T-helper 2 cell (primary cell): ENCODE measurements around the gene UBE2L3.
"Not testable (repeated sequence)": the region's sequence is repeated elsewhere in the genome, so short reads cannot be mapped to it uniquely, and the experiment has no call there.

Source experiments
- DNase-seq, 5 experiments: peaks; one replicate each; pipeline versions ENCODE4 v3.0.0 to v3.0.0-alpha.2; 2012 to 2022

Gene UBE2L3

DNA sequence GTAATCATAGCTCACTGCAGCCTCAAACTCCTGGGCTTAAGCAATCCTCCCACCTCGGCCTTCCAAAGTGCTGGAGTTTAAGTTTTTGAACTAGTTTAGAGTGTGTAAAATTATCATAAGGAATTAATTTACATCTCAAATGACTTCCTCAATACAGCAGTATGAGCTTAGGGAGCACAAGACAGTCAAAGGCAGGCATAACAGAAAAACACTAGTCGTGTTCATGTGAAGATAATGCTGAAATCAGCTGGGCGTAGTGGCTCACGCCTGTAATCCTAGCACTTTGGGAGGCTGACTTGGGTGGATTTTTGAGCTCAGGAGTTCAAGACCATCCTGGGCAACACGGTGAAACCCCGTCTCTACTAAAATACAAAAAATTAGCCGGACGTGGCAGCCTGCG is 36.5 kb downstream of the UBE2L3 start:
- no peak for DNase-seq

DNA sequence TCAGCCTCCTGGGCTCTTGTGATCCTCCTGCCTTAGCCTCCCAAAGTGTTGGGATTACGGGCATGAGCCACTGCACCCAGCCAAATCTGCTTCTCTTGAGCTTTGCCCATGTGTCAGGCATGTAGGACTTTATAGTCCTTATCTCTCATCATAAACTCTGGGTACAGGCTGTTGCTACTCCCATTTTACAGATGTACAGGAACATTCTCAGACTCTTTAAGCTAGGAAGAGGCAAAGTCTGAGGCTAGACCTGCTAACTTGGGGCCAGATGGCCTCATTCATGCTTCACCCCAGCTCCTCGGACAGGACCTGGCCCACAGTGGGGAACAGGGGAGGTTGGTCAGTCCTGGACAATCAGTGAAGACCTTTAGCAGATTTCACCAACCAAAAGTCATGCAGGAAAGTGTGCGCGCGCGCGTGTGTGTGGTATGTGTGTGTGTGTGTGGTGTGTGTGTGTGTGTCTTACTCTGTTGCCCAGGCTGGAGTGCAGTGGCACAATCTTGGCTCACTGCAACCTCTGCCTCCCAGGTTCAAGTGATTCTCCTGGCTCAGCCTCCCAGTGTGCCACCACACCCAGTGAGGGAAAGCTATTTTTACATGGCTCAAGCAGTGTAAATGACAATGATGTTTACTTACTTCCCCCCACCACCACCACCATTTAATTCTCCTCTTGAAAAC is 38.5 kb downstream of the UBE2L3 start:
- DNase-seq, result no peak

DNA sequence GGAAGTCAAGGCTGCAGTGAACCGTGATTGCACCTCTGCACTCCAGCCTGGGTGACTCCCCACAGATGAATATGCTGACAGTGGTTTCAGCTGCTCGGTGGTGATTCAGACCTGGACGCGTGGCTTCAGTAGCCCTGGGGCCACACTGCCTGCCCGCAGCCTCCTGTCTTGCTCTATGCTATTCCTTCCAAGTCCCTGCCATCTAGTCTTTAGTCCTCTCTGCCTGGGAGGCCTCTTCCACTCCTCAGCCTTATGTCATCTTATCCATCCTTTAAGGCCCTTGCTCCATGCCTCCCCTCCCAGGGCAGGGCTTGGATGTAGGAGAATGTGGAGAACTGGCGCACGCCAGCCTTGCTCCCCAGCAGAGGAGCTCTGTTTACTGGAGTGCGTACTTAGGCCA is 39.3 kb downstream of the UBE2L3 start:
- no peak for DNase-seq

DNA sequence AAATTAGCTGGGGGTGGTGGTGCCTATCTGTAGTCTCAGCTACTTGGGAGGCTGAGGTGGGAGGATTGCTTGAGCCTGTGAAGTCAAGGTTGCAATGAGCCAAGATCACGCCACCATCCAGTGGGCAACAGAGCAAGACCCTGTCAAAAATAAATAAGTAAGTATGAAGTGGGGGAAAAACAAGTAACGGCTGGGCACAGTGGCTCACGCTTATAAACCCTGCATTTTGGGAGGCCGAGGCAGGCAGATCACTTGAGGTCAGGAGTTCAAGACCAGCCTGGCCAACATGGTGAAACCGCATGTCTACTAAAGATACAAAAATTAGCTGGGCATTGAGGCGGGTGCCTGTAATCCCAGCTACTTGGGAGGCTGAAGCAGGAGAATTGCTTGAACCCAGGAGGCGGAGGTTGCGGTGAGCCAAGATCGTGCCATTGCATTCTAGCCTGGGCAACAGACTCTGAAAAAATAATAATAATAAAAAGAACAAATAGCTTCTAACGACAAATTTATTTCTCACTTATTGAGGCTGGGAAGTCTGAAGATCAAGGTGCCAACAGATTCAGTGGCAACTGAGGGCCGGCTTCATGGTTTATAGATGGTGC is 42.1 kb downstream of the UBE2L3 start:
- not testable (repeated sequence) for DNase-seq

DNA sequence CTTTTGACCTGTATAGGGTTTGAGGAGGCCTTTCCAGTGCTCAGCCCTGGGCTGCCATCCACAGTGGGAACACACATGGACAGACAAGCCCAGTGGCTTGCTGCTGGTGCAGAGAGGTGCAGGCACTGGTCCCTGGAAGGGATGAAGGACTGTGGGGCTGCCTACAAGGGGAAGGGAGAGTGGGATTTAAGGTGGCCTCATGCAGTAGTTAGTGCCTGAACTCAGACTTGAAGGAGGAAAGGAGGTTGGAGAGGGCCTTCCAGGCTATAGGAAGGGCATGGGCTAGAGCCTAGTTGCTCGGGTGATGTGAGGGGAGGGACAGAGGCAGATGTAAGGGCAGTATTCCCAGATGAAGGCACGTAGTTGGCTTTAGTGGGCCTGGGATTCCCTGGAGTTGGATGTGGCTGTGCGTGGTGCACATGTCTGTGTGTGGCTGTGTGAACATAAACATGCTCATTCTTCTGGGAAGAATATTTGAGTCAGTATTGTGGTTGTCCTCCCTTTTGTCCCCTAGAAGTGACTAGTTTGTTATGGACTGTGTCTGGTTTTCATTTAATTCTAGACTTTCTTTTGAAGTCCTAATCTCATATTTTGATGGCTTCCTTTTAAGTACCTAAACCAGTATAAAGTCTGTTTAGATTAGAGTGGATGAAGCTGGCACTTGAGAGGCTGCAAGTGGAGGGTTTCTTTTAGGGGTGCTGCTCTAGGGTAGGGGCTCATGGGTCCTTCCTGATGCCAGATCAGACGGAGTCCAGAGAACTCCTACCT is 43.9 kb downstream of the UBE2L3 start:
- DNase-seq, result no peak

DNA sequence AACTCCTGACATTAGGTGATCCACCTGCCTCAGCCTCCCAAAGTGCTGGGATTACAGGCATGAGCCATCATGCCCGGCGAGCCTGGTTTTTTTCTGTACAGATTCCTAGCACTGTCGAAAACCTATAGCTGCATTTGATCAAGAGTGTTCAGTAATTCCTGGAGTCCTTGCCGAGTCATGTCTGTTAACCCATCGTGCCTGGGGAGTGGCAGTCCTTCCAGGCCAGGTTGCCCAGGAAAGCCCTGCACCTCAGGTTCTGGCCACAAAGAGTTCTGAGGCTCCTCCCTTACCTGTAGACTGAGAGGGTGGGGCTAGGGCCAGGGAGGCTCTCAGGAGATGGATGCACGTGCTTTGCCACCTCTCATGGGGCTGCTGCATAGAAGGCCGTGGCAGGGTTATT is 45.3 kb downstream of the UBE2L3 start:
- no peak for DNase-seq

DNA sequence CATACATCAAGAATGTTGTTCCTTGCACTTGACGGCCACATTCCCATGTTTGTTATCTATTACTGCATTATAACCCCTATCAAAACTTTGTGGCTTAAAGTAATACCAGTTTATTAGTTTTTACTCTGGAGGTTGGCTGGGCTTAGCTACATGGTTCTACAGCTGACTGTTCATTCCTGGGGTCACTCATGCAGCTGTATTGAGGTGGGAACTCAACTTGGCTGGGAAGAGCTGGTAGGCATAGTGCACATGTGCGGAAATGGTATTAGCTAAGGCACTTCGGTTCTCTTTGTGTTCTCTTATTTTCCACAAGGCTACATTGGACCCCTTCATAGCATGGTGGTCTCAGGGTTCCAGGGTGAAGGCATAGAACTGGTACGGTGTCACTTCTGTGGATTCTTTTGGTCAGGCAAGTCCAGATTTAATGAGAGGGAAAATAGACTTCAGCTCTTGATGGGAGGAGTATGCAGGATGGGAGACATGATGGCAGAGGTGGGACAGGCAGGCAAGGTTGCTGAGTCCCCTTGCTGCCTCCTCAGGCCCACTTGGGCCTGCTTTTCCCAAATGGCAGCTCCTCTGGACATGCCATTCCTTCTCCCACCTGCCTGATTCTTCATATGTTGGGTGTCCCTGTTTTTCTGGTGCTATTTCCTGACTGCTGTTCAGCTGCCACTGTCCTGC is 46.2 kb downstream of the UBE2L3 start:
- no peak for DNase-seq

DNA sequence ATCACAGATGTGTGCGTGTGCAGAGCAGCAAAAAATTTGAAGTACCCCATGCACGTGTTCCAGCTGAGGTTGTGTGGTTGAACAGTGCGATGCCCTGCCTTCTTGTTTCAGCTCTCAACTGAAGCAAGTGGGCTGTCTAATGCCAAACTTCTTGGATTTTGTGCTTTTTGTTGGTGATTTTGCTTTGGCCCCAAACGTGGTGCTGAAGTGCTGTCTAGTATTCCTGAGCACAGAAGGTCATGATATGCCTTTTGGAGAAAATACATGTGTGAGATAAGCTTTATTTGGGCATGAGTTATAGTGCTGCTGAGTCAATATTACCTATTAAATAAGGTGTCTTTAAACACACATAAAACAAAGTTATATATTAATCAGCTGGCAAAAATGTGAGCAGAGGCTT is 48.2 kb downstream of the UBE2L3 start:
- no peak for DNase-seq

DNA sequence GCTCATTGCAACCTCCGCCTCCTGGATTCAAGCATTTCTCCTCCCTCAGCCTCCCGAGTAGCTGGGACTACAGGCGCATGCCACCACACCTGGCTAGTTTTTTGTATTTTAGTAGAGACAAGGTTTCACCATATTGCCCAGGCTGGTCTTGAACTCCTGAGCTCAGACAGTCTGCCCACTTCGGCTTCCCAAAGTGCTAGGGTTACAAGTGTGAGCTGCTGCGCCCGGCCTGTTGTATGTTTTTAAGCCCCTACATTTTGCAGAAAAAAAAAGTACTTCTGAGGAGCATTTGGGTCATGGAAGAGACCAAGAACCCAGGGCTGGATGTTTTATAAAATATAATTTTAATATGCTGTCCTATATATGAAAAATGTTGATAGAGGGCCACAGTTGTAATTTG is 49.8 kb downstream of the UBE2L3 start:
- DNase-seq, result not testable (repeated sequence)

DNA sequence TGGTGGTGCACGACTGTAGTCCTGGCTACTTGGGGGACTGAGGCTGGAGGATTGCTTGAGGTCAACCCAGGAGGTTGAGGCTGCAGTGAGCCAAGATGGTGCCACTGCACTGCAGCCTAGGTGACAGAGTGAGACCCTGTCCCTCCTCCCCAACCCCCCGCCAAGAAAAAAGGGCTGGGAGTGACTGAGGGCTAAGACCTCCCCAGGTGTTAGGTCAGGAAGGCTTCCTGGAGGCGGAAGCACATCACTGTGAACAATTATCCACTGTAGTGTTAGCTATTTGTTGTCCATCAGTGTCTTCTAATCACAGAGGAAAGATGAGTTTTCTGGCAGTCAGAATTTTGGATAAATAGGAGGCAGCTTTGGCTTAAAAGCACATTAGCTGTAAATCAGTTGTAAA is 53.5 kb downstream of the UBE2L3 start:
- no peak for DNase-seq

DNA sequence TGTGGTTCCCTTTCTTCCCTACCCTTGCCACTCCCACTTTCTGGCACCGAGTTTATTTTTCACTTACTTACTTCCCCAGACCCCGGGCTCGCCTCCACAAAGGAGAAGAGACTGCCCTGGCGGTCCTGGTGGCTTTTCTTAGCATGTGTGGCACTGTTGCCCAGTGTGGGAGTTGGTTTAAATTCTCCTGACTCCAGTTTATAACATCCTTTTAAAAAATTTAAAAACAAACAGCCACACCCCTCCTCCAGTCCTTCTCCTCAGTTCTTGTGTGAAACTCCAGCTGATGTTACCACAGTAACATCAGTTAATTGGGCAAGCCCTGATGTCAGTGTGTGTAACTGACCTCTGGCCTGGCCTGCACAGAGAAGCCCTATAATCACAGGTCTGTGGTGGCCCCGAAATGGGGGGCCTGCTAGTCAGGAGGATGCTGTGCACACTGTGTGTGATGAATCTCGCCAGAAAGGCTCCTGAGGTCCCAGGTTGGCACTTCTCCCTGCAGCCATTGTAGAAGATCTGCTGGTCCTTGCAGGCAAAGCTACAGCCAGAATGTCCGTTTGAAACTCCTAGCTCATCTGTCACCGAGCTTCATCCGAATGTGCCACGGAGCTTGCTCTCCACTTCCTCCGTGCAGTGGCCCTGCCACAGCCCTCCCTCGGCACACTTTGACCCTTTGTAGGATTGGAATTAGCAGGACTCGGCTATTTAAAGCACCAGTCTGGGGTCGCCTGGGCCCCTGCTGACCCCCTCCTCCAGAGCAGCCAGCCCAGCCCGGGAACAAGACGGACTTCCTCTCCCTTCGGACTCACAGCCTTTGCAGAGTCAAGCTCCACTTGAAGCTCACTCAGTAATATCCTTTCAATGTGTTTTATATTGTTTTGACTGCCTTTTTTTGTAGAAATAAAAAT is 54.8 kb downstream of the UBE2L3 start:
- no peak for DNase-seq

DNA sequence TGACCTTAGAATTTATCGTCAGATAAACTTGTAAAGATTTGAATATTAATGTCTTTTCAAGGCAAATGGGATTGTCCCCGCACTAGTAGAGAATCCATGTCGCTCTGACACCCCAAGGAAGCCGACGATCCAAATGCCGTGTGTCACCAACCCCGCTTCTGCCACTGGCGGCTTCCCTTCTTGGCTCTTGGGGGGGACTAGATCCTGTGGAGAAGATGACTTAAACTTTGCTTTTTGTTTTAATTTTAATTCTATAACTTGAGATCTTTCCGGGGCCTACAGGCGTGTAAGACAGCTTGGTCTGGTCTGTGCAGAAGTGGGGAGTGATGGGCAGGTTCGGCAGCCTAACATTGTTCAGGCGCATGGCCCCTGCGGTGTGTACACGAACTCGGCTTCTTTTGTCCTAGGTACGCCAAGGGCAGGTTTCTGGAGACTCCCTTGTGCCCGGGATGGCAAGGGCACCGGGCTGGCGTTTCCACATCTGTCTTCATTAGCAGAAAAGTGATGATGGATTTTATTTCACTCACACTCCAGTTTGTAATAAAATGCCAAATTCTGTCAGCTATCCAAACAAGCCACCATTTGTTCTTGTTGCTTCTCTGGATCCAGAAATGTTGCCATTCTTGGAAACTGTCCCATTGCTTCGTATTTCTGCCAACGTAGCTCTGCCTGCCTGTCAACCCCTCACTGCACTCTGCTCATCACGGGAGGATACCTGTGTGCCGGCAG is 55.6 kb downstream of the UBE2L3 start:
- DNase-seq, result no peak

DNA sequence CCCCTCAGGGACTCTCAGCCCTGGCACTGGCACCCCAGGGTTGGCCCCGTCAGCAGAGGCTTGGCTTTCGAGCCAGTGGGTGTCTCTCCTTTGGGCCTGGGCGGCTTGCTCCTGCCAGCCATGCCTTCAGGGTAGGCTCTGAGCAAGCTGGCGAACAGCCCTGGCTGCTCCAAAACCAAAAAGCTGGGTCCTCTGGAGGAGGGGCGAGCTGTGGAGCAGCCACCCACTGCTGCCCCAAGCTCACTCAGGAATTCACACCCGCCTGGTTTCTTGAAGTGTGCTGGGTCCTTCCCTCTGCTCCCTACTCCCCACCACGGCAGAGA is 56.1 kb downstream of the UBE2L3 start:
- no peak for DNase-seq

DNA sequence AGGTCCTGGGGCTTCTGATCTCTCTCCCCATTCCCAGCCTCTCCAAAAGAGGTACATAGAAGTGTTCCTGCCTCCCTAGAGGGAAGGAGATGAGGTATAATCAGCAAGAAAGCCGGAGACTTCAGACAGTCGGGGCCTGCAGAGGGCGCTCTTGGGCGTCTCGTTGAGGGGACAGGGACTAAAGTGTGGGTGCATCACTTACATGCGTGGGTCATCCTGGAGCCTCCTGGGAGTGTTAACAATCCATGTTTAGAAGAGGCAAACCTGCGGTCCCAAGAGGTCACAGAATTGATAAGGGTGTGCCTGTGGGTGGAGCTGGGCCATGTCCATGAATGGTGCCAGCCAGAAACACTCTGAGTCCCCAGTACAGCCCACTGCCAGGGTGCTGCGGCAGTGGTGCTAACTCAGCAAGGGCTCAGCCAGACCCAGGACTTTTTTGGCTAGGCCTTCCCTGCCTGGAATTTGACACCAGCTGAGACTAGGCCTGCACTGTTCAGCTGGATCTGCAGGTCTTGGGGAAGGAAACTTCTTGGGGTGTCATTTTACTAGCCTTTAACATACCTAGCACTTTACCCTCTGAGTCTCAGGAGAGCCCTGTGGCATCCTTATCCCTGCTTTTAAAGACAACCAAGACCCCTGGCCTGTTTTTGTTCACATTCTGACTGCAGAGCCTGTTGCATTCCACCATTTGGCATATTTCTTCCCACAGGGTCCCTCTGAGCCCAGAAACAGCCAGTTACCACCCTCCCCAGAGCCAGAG is 56.8 kb downstream of the UBE2L3 start:
- peak in 2 of 5 experiments; percentile 26 to 27 for DNase-seq

DNA sequence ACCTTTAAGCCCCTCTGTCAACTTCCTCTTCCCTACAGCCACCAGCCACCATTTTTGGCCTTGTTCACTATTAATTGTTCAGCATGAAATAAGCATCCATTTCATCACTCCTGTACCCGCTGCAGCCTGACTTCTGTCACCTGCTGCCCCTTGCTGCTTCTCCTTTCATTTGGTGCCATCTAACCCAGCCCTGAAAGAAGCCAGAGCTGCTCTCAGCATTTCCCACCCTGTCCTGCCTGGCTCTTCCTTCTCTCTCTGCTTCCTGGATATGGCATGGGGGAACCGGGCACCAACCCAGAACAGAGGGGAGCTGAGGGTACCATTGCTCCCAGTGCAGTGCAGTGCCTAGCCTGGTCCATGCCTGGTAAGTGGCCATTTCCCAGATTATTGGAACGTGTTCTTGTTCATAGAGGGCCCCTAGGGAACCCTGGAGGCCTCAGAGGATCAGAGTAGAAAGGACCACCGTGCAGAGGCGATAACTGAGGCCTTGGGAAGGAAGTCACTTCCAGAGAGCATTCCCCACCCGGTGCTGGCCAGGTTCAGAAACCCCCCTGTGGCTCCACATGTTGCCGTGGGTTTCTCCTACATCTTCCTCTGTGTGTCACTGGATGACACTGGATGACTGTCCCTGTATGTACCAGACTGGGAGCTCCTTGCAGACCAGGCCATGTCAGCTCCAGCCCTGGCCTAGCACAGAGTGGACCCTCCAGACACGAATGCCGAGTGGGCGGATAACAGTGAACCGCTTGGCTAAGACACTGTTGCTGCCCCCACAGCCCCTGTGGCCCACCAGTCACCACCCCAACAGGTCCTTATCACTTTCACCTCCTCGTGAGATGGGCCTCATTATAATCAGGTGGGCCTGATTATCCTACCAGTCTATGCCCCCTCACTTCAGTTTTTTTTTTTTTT is 57.6 kb downstream of the UBE2L3 start:
- no peak for DNase-seq

DNA sequence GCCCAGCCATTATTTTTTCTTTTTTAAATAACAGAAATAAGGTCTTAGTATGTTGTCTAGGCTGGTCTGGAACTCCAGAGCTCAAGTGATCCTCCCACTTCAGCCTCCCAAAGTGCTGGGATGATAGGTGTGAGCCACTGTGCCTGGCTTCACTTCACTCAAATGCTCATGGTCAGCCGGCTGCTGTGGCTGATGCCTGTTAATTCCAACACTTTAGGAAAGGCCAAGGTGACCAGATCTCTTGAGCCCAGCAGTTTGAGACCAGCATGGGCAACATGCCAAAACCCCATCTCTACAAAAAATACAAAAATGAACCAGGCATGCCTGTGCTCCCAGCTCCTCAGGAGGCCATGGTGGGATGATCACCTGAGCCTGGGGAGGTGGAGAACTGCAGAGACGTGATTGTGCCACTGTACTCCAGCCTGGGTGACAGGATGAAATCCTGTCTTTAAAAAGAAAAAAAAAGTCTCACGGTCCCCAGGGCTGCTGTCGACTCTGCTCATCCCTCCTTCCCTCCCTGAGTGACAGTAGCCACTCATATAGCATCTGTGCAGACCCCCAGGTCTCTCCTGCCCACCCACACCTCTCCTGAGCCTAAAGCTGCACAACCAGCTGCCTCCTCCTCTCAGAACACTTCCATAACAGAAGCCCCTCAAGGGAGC is 58.7 kb downstream of the UBE2L3 start:
- DNase-seq, result no peak

DNA sequence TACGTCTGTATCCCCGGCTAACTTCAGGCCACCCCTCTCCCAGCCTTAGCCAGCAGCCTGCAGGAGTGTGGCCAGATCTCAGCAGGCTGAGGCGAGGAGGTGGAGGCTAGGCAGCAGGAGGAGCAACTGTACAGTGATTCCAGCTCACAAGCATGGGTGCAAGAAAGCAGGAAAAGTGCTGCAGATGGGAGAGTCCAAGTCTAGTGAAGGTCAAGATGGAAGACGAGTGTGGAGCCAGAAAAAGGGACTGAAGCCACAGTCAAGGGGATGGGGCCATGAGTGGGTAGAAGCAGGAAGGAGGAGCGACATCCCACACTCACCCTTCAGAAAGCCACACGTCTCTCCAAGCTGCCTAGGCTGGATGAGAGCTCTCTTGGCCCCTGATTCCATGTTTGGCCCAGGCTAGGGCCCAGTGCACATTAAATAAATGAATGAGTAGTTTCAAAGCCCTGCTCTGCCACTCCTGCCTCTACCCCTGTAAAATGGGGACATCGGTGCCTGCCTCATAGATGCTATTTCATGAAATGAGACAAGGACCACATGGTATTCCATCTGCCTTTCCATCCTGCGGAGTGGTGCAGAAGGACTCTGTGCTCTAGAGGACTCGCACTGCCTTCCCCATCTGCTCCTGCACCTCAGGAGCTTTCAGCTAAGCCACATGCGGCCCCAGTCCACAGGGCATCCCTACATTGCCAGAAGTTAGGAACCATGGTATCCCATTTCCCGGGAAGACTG is 59.4 kb downstream of the UBE2L3 start:
- no peak for DNase-seq

DNA sequence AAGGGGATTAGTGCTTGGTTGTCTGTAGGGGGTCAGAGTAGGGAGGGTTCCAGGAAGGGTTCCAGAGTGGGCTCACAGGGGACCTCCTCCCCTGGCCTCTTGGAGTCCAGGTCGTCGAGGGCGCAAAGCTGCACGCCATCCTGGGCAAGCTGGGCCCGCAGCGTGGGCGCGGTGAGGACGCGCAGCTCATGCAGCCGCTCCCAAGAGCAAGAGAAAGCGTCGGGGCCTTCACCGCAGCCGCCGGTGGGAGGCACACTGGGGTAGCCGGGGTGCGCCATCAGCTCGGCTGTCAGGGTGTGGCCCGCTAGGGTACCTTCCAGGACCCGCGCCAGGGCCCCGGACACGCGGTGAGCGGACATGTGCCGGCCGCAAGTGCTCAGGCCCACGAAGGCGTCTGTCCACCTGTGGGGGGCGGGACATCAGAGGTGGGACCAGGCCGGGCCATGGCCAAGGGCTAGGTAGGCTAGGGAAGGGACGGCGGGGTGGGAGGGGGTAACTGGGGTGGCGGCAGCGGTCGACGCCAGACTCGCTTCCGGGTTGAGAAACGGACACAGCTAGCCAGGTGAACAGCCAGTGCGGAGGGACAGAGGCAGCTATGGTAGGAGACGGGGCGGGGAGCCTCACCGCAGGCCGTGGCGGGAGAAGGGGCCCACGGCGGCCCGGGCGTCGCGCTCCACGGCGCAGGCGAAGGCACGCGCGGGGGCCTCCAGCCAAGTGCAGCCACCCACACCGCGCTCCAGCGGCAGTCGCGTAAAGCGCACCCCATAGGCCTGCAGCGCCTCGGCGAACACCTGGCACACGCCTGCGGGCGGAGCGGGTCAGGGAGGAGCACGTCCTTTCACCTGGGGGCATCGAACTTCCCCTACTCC is 61.1 kb downstream of the UBE2L3 start:
- DNase-seq, result no peak
